Stimulated activated CD8-positive, alpha-beta memory T cell treated with anti-CD3 and anti-CD28 coated beads, Interleukin-7, amount 100 ng/mL, for 24 hours (primary cell): Measurements from ENCODE around the gene SPAG6.

Source experiments
- DNase-seq: peaks from one replicate; pipeline ENCODE4 v3.0.0-alpha.2; 2020; ENCODE audit warnings: low read depth

The SPAG6 gene

GRCh38 chr10:22321924-22322640 lies 23.2 kb upstream of the SPAG6 start:
- no peak for DNase-seq

GRCh38 chr10:22322641-22323160 lies 22.6 kb upstream of the SPAG6 start:
- DNase-seq: no peak

GRCh38 chr10:22323538-22324305 lies 21.6 kb upstream of the SPAG6 start:
- no peak for DNase-seq

GRCh38 chr10:22324413-22324812 lies 20.9 kb upstream of the SPAG6 start:
- no peak for DNase-seq

GRCh38 chr10:22324893-22325271 lies 20.4 kb upstream of the SPAG6 start:
- DNase-seq: no peak

- no peak for DNase-seq
Observed at GRCh38 chr10:22325272-22326144, 19.8 kb upstream of the SPAG6 start.

GRCh38 chr10:22326145-22326702 lies 19.1 kb upstream of the SPAG6 start:
- DNase-seq: no peak

GRCh38 chr10:22329150-22329549 lies 16.1 kb upstream of the SPAG6 start:
- no peak for DNase-seq

- no peak for DNase-seq
Observed at GRCh38 chr10:22332116-22332692, 13.1 kb upstream of the SPAG6 start.

- no peak for DNase-seq
Observed at GRCh38 chr10:22333167-22333974, 11.9 kb upstream of the SPAG6 start.

GRCh38 chr10:22333975-22334282 lies 11.4 kb upstream of the SPAG6 start:
- DNase-seq: no peak

GRCh38 chr10:22334414-22335172 lies 10.7 kb upstream of the SPAG6 start:
- no peak for DNase-seq

- DNase-seq: no peak
Observed at GRCh38 chr10:22335173-22335933, 9.9 kb upstream of the SPAG6 start.

GRCh38 chr10:22338185-22338900 lies 7.0 kb upstream of the SPAG6 start:
- DNase-seq: no peak

GRCh38 chr10:22338931-22339330 lies 6.4 kb upstream of the SPAG6 start:
- no peak for DNase-seq

- no peak for DNase-seq
Observed at GRCh38 chr10:22339761-22340328, 5.5 kb upstream of the SPAG6 start.

- no peak for DNase-seq
Observed at GRCh38 chr10:22340329-22341189, 4.7 kb upstream of the SPAG6 start.
